HG03108 (cell line): ENCODE results near the gene MBP.
A peak's percentile ranks its signal among the peaks of the same experiment; 100 is the strongest.

ENCODE experiments used
- ATAC-seq: cut with Tn5 transposase; IDR thresholded peaks from one replicate; pipeline ENCODE4 v1.9.1; 2021; ENCODE audit warnings: moderate library complexity; ENCODE audit not compliant: unreplicated experiment

The MBP gene

DNA sequence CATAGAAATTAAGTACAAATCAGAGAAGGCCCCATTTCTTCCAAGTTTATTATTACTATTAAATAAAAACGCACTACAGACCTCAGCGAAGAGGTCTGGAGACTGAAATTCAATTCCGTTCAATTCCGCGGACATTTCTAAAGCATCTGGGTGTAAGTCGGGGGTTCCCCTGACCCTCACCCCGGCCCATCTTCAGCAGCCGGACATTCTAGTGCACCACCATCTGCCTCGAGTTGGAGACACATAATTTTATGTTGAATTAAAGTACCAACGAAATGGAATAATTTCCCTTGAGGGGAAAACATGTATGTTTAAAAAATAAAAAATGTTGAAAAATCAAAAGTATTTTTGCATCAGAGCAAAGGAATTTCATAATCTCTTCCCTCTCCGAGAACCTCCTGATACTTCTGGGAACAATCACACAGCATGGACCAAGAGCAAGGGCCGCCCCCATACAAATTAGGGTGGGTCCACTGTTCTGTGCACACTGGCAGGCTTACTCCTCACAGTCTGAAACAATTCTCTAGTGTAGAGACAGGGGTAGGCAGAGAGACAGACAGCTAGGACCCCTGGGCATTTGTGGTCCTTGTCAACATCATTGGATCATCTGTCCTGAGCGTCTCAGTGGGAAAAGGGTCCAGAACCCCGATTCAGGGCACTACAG lies 29.3 kb downstream of the MBP start:
- no peak for ATAC-seq

DNA sequence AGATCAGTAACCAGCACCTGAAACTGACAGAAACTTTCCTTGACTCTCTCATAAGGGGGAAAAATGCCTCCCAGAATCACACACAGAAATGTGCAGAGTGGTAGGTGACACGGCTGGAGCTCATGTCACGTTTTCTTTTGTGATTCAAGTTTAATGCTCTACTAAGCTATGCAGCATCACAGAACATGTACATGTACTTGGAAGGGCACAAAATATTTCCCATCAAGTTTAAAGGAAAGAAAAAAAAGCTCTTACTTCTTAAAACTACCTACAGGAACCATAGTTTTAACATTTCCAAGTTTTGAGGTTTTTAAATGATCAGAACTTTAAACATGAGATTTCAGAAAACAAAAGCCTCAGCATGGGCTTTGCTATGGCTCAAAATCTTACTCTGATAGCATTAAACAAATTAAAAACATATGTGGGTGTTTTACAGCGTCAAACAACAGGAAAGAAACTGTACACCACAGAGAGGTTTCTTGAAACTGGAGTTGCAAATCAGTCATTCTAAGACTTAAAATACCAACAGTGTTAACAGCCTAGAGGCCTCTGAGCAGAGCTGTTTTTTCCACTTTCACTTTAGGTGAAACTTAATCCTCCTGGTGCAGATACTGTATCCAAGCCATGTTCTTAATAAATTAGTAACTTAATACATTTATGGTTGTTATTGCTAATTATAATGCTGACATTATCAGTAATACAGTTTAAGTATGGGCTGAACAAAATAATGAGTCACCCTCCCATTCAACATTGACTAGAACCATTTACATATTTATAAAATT lies 30.1 kb downstream of the MBP start:
- ATAC-seq = peak; percentile 71

DNA sequence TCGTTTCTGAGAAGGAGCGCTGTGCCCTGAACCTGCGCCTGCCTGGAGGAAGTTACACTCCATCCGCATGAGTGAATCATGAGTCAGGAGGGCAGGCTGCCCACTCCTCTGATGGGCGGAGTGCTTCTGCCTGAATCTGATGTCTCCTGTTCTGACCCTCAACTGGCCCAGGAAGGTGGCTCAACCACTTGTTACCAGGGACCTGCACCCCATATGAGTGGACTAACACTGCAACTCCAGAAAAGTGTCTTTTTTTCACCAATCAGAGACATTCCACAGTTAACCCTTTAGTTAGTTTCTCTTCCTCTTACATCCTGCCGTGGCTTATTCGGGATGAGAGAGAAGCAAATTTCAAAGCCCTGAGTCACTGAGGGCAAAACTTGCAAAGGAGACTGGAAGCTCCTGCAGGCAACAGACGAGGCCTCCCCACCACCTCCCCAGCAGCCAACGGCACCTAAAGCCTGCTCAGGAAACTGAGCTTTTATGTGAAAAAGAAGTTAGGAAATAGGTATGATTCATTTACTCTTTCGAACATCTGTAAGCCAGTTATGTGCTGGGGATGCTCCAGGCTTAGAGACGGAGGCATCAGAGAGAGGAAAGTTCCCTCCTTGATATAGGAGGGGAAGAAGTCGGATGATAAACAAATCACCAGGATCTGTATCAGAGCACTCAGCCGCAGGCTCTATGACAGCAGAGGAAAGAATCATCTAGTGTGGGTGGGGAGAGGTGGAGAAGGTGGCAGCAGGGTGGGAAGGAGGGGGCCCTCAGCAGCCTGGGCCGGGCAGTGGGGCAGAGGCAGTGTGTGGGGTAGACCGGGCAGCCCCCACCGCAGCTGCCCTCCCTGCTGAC lies 30.9 kb downstream of the MBP start:
- peak; percentile 33 for ATAC-seq

DNA sequence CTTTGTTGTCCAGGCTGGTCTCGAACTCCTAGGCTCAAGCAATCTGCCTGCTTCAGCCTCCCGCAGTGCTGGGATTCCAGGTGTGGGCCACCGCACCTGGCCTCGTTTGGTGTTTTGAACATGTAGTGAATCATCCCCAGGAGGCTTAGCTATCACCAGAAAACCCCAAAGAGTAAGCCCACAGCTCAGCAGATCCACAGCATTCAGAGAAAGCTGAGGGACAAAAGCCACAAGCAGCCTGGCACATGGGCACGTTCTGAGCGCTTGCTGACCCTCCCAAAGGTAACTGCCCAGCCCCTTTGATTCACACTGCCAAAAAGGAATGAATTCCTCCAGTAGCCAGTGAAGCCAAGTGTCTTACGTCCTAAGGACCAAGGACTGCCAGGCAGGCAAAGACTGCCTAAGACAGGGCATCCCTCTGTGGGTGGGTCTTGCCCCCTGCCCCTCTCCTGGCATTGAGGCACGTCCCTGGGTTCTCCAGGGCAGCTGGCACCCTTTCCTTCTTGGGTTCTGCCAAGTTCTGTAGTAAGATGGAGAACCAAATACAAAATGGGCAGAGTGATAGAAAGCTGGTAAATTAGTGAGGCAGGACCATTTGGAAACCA lies 31.7 kb downstream of the MBP start:
- ATAC-seq = no peak

DNA sequence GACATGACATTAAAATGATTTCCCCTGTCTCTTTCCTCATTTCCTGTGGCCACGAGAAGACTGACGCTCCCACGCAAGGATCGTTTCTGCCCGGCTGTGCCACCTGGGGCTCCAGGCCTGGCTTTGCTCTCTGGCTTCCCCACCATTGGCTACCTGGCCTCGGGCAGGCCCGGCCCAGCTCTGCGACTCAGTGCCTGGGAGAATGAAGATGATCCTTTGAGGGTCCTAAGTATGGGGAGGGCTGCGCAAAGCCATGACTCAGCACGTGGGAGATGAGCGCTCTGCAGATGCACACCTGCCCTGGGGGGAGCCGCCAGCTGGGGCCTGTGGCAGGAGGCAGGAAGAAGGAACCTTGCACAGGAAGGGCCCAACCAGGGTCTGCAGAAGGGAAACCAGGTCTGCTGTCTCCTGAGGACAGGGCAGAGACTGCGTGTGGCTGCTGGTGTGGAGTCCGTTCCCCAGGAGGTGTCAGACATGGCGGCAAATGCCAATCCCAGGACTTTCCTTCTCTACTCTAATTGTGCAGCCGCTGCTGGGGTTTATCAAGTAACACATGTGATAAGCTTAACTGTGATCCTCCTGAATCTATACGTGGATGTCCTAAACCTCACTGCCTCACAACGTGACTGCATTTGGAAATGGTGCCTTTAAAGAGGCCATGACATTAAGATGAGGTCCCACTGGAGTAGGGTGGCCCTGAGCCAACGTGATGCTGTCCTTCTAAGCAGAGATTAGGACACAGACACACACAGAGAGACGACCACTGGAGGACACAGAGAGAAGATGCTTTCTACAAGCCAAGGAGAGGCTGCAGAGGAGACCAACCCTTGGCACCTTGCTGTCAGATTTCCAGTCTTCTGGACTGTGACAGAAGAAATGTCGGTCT lies 32.9 kb downstream of the MBP start:
- no peak for ATAC-seq

DNA sequence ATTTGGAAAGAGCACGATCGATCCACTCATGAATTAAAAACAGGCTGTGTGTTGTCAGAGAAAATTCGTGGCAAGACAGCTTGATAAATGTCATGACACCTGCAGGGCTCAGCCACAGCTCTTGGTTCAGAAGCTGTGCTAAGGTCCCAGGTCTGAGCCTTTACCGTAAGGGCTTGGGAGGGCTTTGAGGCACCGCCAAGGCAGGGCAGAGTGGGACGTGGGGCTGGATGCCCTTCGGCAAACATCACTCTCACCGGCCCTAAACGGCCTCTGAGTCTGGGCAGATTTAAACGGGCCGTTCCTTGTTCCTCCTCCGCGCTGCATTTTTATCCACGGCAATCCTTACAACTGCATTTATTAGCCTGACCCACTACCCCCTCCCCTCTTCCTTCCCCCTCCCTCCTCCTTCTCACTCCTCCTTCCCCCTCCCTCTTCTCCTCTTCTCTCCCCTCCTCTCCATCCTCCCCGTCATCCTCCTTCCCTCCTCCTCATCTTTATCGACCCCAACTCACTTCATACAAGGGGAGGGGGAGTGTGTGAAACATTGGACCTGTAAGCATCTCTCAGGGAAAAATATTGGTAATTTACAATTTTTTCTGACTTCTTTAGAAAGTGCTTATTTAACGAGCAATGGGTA lies 33.9 kb downstream of the MBP start:
- no peak for ATAC-seq

DNA sequence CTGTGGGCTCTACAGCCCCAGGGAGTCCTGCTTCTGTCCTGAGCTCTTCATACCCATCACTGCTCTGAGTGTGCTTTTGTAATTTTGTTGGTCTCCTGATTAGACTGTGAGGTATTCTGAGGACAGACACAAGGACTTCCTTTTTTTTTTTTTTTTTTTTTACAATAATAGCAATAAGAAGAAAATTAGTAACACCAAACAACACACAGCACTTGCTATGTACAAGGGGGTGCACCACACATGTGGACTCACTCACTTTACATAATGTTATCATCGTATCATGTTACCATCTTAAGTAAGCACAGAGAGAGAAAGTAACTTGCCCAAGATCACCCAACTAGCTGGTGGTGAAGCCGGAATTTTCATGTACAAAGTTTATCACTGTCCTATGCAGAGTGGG lies 34.6 kb downstream of the MBP start:
- ATAC-seq = no peak

DNA sequence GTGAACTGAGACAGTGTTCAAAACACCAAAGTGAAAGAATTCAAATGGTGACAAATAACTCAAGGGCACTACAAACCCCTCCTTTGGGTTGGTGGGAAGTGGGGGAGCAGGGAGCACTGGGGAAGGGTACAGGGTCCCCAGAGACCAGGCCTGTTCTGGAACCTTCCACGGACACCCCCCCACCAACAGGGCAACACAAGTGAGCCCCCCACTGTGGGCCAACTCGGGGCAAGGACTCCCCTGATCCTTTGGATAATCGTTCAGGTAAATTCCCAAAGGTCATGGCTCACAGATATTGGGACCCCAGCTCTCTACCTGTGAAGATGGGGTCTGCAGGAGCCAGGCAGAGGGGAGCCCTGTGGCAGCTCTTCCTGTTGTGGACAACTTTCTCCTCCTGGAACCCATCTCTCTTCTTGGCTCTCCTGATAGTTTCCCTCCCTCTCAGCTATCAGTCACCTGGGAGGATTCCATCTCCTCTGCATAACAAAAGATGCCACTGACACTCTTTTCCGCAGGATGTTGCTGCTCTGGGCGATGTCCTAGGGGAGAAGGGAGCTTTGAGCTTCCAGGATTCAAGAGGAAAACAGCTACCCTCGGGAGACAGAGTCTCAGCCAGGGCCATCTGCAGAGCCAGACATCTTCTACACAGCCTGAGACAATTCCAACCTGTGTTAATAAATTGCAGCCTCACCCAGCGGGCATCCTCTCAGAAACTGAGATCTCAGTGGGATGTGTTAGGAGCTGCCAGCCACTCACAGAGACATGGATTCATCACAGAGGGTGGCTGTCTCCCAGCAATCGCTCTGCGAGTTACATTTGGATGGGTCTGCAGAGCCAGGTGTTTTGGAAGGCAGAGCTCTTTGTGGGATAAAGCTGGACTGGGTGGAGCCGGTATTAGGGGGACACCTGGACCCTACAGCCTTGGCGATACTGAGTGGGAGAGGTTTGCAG lies 35.4 kb downstream of the MBP start:
- no peak for ATAC-seq

DNA sequence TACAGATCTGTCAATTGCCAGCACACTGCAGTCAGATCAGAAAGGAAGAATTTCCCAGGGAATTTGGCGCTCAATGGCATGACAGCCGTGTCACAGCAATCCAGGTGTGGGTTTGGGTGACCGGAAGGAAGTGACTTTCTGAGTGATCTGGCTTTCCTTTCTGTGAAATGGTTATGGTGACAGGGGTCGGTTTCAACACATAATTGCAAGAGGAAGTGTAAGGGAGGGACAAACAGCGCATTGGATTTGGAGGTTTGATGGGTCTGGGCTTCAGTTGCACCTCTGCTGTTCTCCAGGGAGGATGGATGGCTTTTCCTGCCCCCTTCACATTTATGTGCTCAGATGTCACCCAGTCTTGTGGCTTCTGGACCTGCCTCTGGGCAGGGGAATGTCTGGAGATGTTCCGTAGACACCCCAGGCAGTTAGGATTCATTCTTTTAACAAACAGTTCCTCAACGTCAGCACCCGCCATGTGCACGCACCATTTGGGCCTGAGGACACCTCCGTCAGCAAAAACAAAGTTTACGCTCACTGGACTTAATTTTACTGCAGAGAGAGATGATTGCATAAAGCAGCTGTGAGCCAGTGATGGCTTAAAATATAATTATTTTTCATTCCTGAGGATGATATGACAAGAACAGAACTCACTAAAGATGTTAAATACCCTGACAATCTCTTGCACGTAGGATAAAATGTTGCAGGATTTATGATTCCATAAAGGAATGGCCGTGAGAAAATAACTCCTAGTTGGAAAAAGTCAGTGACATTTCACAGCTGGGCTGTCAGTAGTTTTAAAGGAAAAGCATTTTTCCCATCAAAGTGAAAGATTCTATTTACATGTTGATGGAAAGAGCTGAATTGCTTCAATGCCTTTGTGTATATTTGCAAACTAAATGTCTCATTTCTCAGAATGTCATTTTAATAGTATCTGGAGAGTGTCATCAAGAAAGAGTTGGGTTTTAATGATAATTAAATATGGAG lies 36.9 kb downstream of the MBP start:
- no peak for ATAC-seq

DNA sequence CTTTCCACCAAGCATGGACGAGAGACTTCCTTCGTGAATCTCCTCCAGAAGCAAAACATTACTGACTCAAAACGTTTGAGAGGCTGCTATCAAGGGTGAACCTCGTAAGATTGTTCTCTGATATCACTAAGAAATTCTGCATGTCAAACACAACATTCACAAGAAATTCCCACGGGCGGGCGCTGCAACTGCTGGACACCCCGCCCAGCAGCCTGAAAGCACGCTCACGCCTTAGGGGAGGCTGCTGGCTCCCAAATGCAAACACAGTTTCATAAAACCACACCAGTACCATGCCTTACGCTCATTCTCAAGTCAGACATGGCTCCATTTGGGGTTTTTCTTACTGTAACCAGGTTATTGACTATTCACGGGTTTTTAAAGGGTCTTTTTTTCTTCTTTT lies 39.0 kb downstream of the MBP start:
- ATAC-seq = no peak

DNA sequence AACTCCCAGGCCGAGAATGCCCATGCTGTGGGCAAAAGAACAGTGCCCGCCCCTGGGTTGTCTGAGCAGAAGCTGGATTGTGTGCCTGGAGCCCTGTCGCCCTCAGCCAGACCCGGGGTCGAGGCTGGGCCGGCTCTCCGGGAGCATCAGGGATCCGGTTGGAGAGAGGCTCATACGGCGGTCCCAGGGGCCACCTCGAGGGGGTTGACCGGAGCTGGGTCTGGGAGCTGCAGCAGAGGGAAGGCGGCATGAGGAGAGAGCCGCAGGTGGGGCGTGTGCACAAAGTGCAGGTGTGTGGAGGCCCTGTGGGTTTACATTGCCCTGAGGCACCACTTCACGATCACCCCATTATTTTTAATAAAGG lies 39.5 kb downstream of the MBP start:
- no peak for ATAC-seq

DNA sequence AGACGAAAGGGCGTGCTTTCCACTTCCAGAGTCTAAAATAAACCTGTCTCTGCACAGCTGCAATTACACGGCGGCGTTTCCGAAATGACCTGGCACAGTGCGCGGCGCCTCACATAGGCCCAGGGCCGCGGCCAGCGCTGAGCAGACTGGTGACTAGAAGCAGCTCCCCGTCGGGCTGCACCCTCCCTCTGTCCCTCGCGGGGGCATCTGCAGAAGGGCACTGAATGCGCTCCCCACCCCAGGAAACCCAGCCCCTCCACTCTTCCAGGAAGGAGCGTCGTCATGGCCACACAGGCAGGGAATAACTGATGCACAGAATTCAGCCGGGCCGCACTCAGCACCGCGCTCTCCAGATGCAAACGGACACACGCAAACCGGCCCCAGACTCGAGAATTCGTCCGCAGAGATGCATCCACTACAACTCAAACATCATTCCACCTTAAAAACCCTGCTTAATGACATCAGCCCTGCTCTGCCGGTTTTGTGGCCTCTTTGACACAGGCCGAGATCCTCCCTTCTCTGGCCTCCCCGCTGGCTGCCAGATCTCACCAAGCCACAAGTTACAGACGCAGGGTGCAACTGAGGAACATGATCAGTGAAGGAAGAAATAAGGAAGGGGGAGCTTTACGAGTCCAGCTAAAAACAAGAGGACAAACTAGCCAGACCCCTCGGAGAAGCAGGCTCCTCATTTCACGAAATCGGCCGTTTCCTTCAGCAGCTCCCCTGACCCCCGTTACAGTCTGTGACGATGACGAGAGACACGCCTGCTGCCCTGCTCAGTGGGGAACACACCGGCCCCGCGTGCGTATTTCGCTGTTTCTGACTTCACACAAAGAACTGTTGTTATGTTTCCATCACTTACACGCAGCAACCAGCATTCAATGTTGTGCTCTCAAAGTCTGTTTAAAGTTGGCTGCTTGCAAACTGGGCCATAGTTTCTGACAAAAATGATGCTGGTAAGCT lies 40.2 kb downstream of the MBP start:
- ATAC-seq = no peak

DNA sequence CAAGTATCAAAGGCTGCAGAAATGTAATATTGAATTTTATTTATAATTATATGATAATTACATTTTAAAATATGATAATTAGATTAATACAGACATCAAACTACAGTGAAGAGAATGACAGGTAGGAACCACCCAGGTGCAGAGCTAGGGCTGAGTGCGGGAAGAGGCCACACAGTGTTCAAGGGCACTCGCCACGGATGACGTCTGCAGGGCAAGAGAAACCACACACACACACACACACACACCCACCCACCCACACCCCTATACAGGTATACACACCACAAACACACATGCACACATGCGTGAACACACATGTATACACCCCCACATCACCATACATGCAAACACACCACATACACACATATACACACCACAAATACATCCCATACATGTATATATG lies 41.2 kb downstream of the MBP start:
- no peak for ATAC-seq

DNA sequence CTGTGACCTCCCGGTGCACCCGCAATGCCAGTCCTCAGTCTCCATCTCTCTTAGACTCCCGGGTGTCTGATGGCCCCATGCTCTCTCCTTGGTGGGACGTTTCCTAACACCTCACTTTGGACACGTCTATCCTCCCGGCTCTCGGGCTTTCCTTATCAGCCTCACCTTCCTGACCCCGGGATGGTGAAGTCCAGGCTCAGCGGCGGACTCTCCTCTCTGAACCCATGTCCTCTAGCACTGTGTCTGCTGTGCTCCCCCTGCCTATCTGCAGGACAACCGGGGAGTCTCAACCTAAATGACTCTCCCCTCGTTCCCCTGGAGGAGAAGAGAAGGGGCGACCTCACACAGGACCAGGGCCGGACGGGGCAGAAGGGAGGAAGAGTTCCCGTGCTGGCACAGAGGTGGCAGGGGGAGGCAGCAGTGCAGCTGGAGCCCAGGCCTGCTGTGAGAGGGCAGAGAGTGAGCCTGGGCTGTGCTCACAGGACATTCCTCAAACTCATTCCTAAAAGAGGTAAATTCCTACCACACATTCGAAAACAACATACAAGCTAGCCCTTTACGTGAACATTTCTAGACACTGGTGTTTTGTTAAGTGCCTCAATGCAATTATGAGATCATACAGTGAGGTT lies 41.9 kb downstream of the MBP start:
- ATAC-seq = no peak

DNA sequence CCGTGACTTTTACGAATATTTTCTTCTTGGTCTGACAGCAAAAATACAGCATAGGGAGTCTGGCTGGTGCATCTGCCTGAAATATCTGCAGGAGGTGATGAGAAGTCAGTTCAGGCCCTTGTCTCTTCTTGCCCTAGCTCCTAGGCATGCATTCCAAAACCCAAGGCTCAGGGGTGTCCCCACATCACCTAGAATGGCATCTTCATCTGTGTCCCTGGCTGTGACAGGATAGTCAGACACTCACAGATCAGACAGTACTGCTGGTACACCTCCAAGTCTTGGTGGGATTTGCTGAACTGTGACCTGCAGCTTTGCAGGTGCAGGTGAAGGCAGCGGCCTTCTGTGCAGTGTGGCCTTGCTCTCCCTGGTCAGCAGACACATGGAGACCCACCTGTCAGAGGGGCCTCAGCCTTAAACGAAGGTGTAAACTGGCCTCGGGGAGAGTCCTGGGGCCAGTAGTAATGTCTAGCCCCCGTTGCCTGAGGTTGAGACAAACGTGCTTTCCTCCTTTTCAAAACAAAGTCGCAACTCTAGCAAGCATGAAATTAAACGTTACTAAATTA lies 42.8 kb downstream of the MBP start:
- ATAC-seq = no peak
